Sigmoid colon (tissue), 7 donors: ENCODE measurements around the gene VAV3. TPM values are rescaled to one million over a fixed set of nuclear protein-coding genes. Genes with fewer than 3 reads are reported as not detected.

ENCODE experiments used
- DNase-seq: peaks from one replicate; pipeline ENCODE4 v3.0.0-alpha.2; 2019
- H3K27ac ChIP-seq, 4 donors: fragments of 200-600 bp; sonication (generic); one replicate each; pipeline ENCODE4 v1.5.1; 2016 to 2019; ENCODE audit warnings: mild to moderate bottlenecking in 1 of 4
- H3K27me3 ChIP-seq, 3 donors: fragments of 200-600 bp; sonication (generic); one replicate each; pipeline ENCODE4 v1.5.1; 2019; ENCODE audit warnings: mild to moderate bottlenecking in 1 of 3
- H3K36me3 ChIP-seq, 4 donors: fragments of 200-600 bp; sonication (generic); one replicate each; pipeline ENCODE4 v1.5.1; 2016 to 2019
- H3K4me1 ChIP-seq, 4 donors: fragments of 200-600 bp; sonication (generic); one replicate each; pipeline ENCODE4 v1.5.1; 2017 to 2019
- H3K4me3 ChIP-seq, 4 donors: fragments of 200-600 bp; sonication (generic); one replicate each; pipeline ENCODE4 v1.5.1; 2017 to 2019; ENCODE audit warnings: mild to moderate bottlenecking in 2 of 4, moderate library complexity in 1 of 4
- H3K9me3 ChIP-seq, 4 donors: fragments of 200-600 bp in 3 of 4; sonication (generic) in 3 of 4; one replicate each; pipeline versions ENCODE4 v1.5.1 to v1.6.1; 2013 to 2019
- CTCF ChIP-seq, 4 experiments: fragments of 450-650 bp in 3 of 4; fragments of 200-600 bp in 1 of 4; IDR thresholded peaks; one replicate each; pipeline ENCODE4 v1.5.1; 2016 to 2019; ENCODE audit warnings: antibody characterized with exemption in 4 of 4, mild to moderate bottlenecking in 3 of 4, moderate library complexity in 2 of 4
- EP300 ChIP-seq, 4 donors: sonication (generic); formaldehyde crosslinking; IDR thresholded peaks; one replicate each; pipeline ENCODE4 v1.6.1; 2017; ENCODE audit warnings: antibody characterized with exemption in 4 of 4
- POLR2A ChIP-seq, 2 donors: fragments of 450-650 bp; IDR thresholded peaks; one replicate each; pipeline ENCODE4 v1.6.1; 2016; ENCODE audit warnings: antibody characterized with exemption in 2 of 2, mild to moderate bottlenecking in 2 of 2, moderate library complexity in 2 of 2
- POLR2AphosphoS5 ChIP-seq, 4 donors: sonication (generic); formaldehyde crosslinking; IDR thresholded peaks; one replicate each; pipeline ENCODE4 v1.6.1; 2017; ENCODE audit warnings: antibody characterized with exemption in 4 of 4
- WGBS, 2 donors: extraction: QIAGEN DNeasy Blood & Tissue Kit; methylation state at CpG; one replicate each; pipeline ENCODE4 v1.1.7; 2013; 5-methylcytosine and 5-hydroxymethylcytosine counted together
- intact Hi-C: fragments of 100-400 bp; cut with DNase I; formaldehyde crosslinking; loops from one replicate; pipeline ENCODE4 v1.15.1; 2023
- polyA plus RNA-seq, 3 donors: library from polyadenylated mRNA; stranded (reverse); fragments of 200-250 nt; gene quantifications; one replicate each; pipeline ENCODE4 v1.2.3, GENCODE V29; 2013
- total RNA-seq, 4 donors: library from RNA; depleted of rRNA; stranded (reverse); fragments of >200 nt; gene quantifications; one replicate each; pipeline ENCODE4 v1.1.0, GENCODE V29; 2016
- donor health status: healthy with polysubstance abuse.
- donor health status: Bipolar disorder and iron deficiency.
- donor health status: healthy.

Gene VAV3
- total and polyA plus RNA-seq, 7 donors = 3.5 to 72.1 (median 17.3) TPM

- Histone ChIP-seq H3K9me3 (no peaks in the 10 kb centered on the region), H3K36me3 (no peaks in the 10 kb centered on the region), H3K4me3 (no peak overlapping the region), H3K27ac (no peak overlapping the region), H3K4me1 (peaks cover 0 to 5% (median 2%) of the 10 kb centered on the region in 4 donors), H3K27me3 (no peaks in the 10 kb centered on the region)
- TF ChIP-seq POLR2AphosphoS5 (IDR thresholded peaks at IDR 0.05) (no peak), POLR2A (IDR thresholded peaks at IDR 0.05) (no peak), EP300 (IDR thresholded peaks at IDR 0.05) (no peak), CTCF (IDR thresholded peaks at IDR 0.05) (no peak)
- DNase-seq = no peak
- intact Hi-C loops = no loop called here
- WGBS, 2 donors = 85 to 88% methylated on average over 2 of the region's 2 CpGs
These were observed 302.0 kb downstream of the VAV3 start for GRCh38 chr1:107662971-107663370.

GRCh38 chr1:107661158-107661557 lies 303.8 kb downstream of the VAV3 start:
- DNase-seq = no peak
- Histone ChIP-seq H3K27ac (no peak overlapping the region), H3K27me3 (no peaks in the 10 kb centered on the region), H3K9me3 (no peaks in the 10 kb centered on the region), H3K4me1 (peaks cover 0 to 5% (median 2%) of the 10 kb centered on the region in 4 donors), H3K4me3 (no peak overlapping the region), H3K36me3 (no peaks in the 10 kb centered on the region)
- TF ChIP-seq POLR2AphosphoS5 (IDR thresholded peaks at IDR 0.05) = no peak
- no peak for TF ChIP-seq EP300 (IDR thresholded peaks at IDR 0.05)
- TF ChIP-seq POLR2A (IDR thresholded peaks at IDR 0.05) = no peak
- TF ChIP-seq CTCF (IDR thresholded peaks at IDR 0.05) = no peak
- 89 to 96% methylated on average over 7 of the region's 7 CpGs for WGBS, 2 donors
- intact Hi-C loops = no loop called here

GRCh38 chr1:107659961-107660360 lies 305.0 kb downstream of the VAV3 start:
- 93% methylated on average over 2 of the region's 2 CpGs for WGBS, 2 donors
- no peaks in the 10 kb centered on the region for H3K27me3 ChIP-seq
- no peaks in the 10 kb centered on the region for H3K9me3 ChIP-seq
- no peak overlapping the region for H3K4me3 ChIP-seq
- H3K27ac ChIP-seq = no peak overlapping the region
- H3K36me3 ChIP-seq = no peaks in the 10 kb centered on the region
- intact Hi-C loops = no loop called here
- TF ChIP-seq CTCF (IDR thresholded peaks at IDR 0.05) (no peak), POLR2AphosphoS5 (IDR thresholded peaks at IDR 0.05) (no peak), EP300 (IDR thresholded peaks at IDR 0.05) (no peak), POLR2A (IDR thresholded peaks at IDR 0.05) (no peak)
- no peak for DNase-seq
- peaks cover 0 to 4% (median 0%) of the 10 kb centered on the region in 4 donors for H3K4me1 ChIP-seq

- Histone ChIP-seq H3K27ac (no peak overlapping the region), H3K27me3 (no peaks in the 10 kb centered on the region), H3K4me3 (no peak overlapping the region), H3K9me3 (no peaks in the 10 kb centered on the region), H3K36me3 (no peaks in the 10 kb centered on the region), H3K4me1 (peaks cover 0 to 7% (median 0%) of the 10 kb centered on the region in 4 donors)
- intact Hi-C loops = no loop called here
- TF ChIP-seq CTCF (IDR thresholded peaks at IDR 0.05) (no peak), POLR2A (IDR thresholded peaks at IDR 0.05) (no peak), POLR2AphosphoS5 (IDR thresholded peaks at IDR 0.05) (no peak), EP300 (IDR thresholded peaks at IDR 0.05) (no peak)
- no peak for DNase-seq
- WGBS, 2 donors = 90 to 93% methylated on average over 4 of the region's 4 CpGs
These were observed 307.6 kb downstream of the VAV3 start for GRCh38 chr1:107657356-107657755.

GRCh38 chr1:107653765-107654164 lies 311.2 kb downstream of the VAV3 start:
- no peaks in the 10 kb centered on the region for H3K27me3 ChIP-seq
- intact Hi-C loops = no loop called here
- no peak for DNase-seq
- H3K27ac ChIP-seq = no peak overlapping the region
- H3K9me3 ChIP-seq = no peaks in the 10 kb centered on the region
- no peaks in the 10 kb centered on the region for H3K36me3 ChIP-seq
- TF ChIP-seq CTCF (IDR thresholded peaks at IDR 0.05) (no peak), POLR2AphosphoS5 (IDR thresholded peaks at IDR 0.05) (no peak), EP300 (IDR thresholded peaks at IDR 0.05) (no peak), POLR2A (IDR thresholded peaks at IDR 0.05) (no peak)
- H3K4me1 ChIP-seq = peaks cover 0 to 14% (median 2%) of the 10 kb centered on the region in 4 donors
- WGBS, 2 donors = 37 to 56% methylated on average over 2 of the region's 2 CpGs
- no peak overlapping the region for H3K4me3 ChIP-seq
